GM12878 (cell line): ENCODE results near the gene CCNT2. TPM values are rescaled to one million over a fixed set of nuclear protein-coding genes. Genes with fewer than 3 reads are reported as not detected.

Experiments
- ATAC-seq: fragments of 200-7000 bp; cut with Tn5 transposase; 3 replicates; pipeline ENCODE4 v1.9.1; 2020; ENCODE audit warnings: mild to moderate bottlenecking, moderate library complexity
- BruUV-seq: library from RNA; stranded (reverse); fragments of 400-500 nt; replicated peaks from 2 replicates; lab custom pipeline; 2021; lab: Mats Ljungman, UMichigan
- CTCF ChIA-PET: fragments of 300-600 bp; sonication (Branson Sonifier 250); formaldehyde crosslinking; extraction: SDS; loops from one replicate; lab custom pipeline; 2021; ENCODE audit warnings: inconsistent platforms; lab: Yijun Ruan, JAX
- POLR2A ChIA-PET: fragments of 350-600 bp; formaldehyde crosslinking; extraction: SDS; loops from one replicate; lab custom pipeline; 2021; ENCODE audit warnings: inconsistent platforms; lab: Charles Lee
- RAD21 ChIA-PET: fragments of 300-600 bp; sonication (Branson Sonifier 250); formaldehyde crosslinking; loops from one replicate; lab custom pipeline; 2023; ENCODE audit warnings: antibody characterized with exemption; ENCODE audit not compliant: unreplicated experiment; lab: Charles Lee
- SMC1A ChIA-PET: fragments of 300-600 bp; sonication (Branson Sonifier 250); formaldehyde crosslinking; loops from one replicate; lab custom pipeline; 2023; ENCODE audit not compliant: unreplicated experiment, uncharacterized antibody; lab: Charles Lee
- DNase-seq: peaks from one replicate; pipeline ENCODE4 v3.0.0-alpha.2; 2011; ENCODE audit warnings: low read depth, low spot score
- FAIRE-seq: peaks from 3 replicates; lab custom pipeline; 2011; peaks lifted over from hg19 to GRCh38; lab: Jason Lieb, UNC
- H2AFZ ChIP-seq: 2 replicates; pipeline ENCODE4 v1.6.0; 2011; ENCODE audit warnings: low read depth, low read length, control low read depth; ENCODE audit not compliant: control insufficient read depth
- H3K27ac ChIP-seq: 2 replicates; pipeline ENCODE4 v1.5.1; 2011; ENCODE audit warnings: control low read depth; ENCODE audit not compliant: control insufficient read depth, insufficient read depth
- H3K27me3 ChIP-seq, 2 experiments: replicated peaks in 1 of 2; 2 replicates each; pipeline versions ENCODE4 v1.6.0 to v1.6.1; 2011; ENCODE audit warnings: low read length in 1 of 2; ENCODE audit not compliant: control insufficient read depth in 2 of 2, insufficient read depth in 2 of 2
- H3K36me3 ChIP-seq, 2 experiments: 2 replicates each; pipeline ENCODE4 v1.5.1; 2011; ENCODE audit warnings: low read length in 1 of 2; ENCODE audit not compliant: control insufficient read depth in 2 of 2, insufficient read depth in 2 of 2
- H3K4me1 ChIP-seq: 2 replicates; pipeline ENCODE4 v1.6.1; 2011; ENCODE audit warnings: mild to moderate bottlenecking, low read length, moderate library complexity, mixed read lengths; ENCODE audit not compliant: control insufficient read depth, insufficient read depth
- H3K4me2 ChIP-seq: 2 replicates; pipeline ENCODE4 v1.6.0; 2011; ENCODE audit warnings: control low read depth; ENCODE audit not compliant: control insufficient read depth, insufficient read depth
- H3K4me3 ChIP-seq: fragments of 200-600 bp; sonication (generic); 2 replicates; pipeline ENCODE4 v1.5.1; 2016
- H3K79me2 ChIP-seq: 2 replicates; pipeline ENCODE4 v1.6.0; 2011; ENCODE audit warnings: low read length; ENCODE audit not compliant: control insufficient read depth, insufficient read depth
- H3K9ac ChIP-seq: 2 replicates; pipeline ENCODE4 v1.8.0; 2011; ENCODE audit warnings: low read length, control low read depth, mixed read lengths; ENCODE audit not compliant: control insufficient read depth, insufficient read depth
- H3K9me3 ChIP-seq: replicated peaks from 3 replicates; pipeline ENCODE4 v1.5.1; 2011; ENCODE audit warnings: mild to moderate bottlenecking, low read length; ENCODE audit not compliant: control insufficient read depth, insufficient read depth
- H4K20me1 ChIP-seq: 2 replicates; pipeline ENCODE4 v1.6.0; 2011; ENCODE audit not compliant: control insufficient read depth, insufficient read depth
- IRF3 ChIP-seq: fragments of 450-650 bp; IDR thresholded peaks from 2 replicates; pipeline ENCODE4 v1.6.1; 2014; ENCODE audit warnings: mild to moderate bottlenecking
- RBBP5 ChIP-seq: fragments of 200-600 bp; sonication (generic); conservative IDR thresholded peaks from 2 replicates; pipeline ENCODE4 v1.6.1; 2016
- STAT1 ChIP-seq: fragments of 450-650 bp; conservative IDR thresholded peaks from 2 replicates; pipeline ENCODE4 v1.6.1; 2014; ENCODE audit warnings: antibody characterized with exemption, mild to moderate bottlenecking
- whole genome bisulfite sequencing: methylation state at CpG from one replicate; pipeline ENCODE4 v1.1.6; 2016; ENCODE audit warnings: low lambda C conversion rate; ENCODE audit not compliant: insufficient replicate concordance, insufficient coverage; ENCODE audit errors: missing lambda C conversion rate; 5-methylcytosine and 5-hydroxymethylcytosine counted together
- in situ Hi-C: fragments of 300-500 bp; cut with MboI; formaldehyde crosslinking; loops from 9 replicates; pipeline ENCODE4 v1.14.3; 2018; ENCODE audit warnings: mixed read lengths
- intact Hi-C: fragments of 100-400 bp; cut with micrococcal nuclease; formaldehyde crosslinking; loops from one replicate; pipeline ENCODE4 v1.14.2; 2022; ENCODE audit not compliant: unreplicated experiment
- polyA plus RNA-seq, 11 experiments: library from polyadenylated mRNA; depleted of rRNA in 4 of 11; unstranded in 6 of 11; stranded (reverse) in 5 of 11; fragments of >200 nt; fragmentation: Nextera tagmentation in 4 of 11; fragmentation: Illumina TruSeq in 1 of 11; extraction: Ambion mirVana in 4 of 11; extraction: Trizol in 1 of 11; gene quantifications; 1 replicate in 1 of 11; 2 replicates in 10 of 11; pipeline versions ENCODE4 v1.2.1 to v1.2.3, GENCODE V29; 2011 to 2016; ENCODE audit warnings: inconsistent platforms in 2 of 11, missing spikeins in 2 of 11, low read depth in 1 of 11
- total RNA-seq, 4 experiments: library from RNA; depleted of rRNA in 3 of 4; stranded (reverse); fragments of >200 nt in 3 of 4; fragmentation: Illumina TruSeq in 1 of 4; extraction: Trizol in 1 of 4; gene quantifications; 2 replicates each; pipeline versions ENCODE4 v1.2.1 to v1.2.3, GENCODE V29; 2013 to 2021
- TF ChIP-seq, protein P1 (sequence below): fragments of 450-650 bp; IDR thresholded peaks from 2 replicates; pipeline ENCODE4 v1.6.1; 2016; ENCODE audit warnings: mild to moderate bottlenecking, moderate library complexity, borderline replicate concordance

The CCNT2 gene
- total and polyA plus RNA-seq, 10 of the 15 experiments (the other 5 are each of a cell fraction or from before 2014, with no cell fraction given): 6.0 to 25.6 (median 20.0) TPM

DNA sequence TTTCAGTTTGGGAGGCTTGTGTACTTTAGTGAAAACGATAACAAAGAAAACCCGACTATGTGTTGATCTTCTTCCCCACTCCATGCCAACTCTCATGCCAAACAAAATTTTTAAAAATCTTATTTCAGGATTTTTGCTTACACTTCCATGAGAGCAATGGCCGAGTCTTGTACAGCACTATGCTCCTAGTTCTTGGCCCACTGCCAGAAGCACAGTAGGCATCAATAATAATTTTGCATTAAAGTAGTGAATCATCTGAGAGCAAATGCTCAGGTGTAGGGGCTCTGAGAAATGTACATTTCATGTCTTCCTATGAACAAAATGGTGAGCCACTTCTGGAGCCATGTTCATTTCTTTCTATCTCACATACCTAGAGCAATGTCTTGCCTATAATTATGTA, 66.4 kb downstream of the CCNT2 start:
- in situ Hi-C loops: loop anchor here (25.0 kb wide), 1 partner anchor 1402 kb away; no protein-coding TSS in a partner anchor
- POLR2A ChIA-PET: no interaction called here
- no peak overlapping the region for H3K9ac ChIP-seq
- no peak overlapping the region for H3K27ac ChIP-seq
- no peak overlapping the region for H3K4me2 ChIP-seq
- FAIRE-seq (no peak), DNase-seq (no peak), ATAC-seq (no peak)
- TF ChIP-seq IRF3 (no peak), RBBP5 (no peak), STAT1 (no peak)
- TF ChIP-seq, protein P1, sequence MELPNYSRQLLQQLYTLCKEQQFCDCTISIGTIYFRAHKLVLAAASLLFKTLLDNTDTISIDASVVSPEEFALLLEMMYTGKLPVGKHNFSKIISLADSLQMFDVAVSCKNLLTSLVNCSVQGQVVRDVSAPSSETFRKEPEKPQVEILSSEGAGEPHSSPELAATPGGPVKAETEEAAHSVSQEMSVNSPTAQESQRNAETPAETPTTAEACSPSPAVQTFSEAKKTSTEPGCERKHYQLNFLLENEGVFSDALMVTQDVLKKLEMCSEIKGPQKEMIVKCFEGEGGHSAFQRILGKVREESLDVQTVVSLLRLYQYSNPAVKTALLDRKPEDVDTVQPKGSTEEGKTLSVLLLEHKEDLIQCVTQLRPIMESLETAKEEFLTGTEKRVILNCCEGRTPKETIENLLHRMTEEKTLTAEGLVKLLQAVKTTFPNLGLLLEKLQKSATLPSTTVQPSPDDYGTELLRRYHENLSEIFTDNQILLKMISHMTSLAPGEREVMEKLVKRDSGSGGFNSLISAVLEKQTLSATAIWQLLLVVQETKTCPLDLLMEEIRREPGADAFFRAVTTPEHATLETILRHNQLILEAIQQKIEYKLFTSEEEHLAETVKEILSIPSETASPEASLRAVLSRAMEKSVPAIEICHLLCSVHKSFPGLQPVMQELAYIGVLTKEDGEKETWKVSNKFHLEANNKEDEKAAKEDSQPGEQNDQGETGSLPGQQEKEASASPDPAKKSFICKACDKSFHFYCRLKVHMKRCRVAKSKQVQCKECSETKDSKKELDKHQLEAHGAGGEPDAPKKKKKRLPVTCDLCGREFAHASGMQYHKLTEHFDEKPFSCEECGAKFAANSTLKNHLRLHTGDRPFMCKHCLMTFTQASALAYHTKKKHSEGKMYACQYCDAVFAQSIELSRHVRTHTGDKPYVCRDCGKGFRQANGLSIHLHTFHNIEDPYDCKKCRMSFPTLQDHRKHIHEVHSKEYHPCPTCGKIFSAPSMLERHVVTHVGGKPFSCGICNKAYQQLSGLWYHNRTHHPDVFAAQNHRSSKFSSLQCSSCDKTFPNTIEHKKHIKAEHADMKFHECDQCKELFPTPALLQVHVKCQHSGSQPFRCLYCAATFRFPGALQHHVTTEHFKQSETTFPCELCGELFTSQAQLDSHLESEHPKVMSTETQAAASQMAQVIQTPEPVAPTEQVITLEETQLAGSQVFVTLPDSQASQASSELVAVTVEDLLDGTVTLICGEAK: no peak
- no peaks in the 10 kb centered on the region for H3K27me3 ChIP-seq
- 95% methylated on average over 3 of the region's 3 CpGs for WGBS
- no peaks in the 10 kb centered on the region for H3K79me2 ChIP-seq
- CTCF ChIA-PET: interaction anchor here (1.1 kb wide), 1 partner anchor 724 kb away, joined by 3 read pairs; no protein-coding TSS in a partner anchor
- no TSS peak for BruUV-seq
- no peaks in the 10 kb centered on the region for H3K36me3 ChIP-seq
- H4K20me1 ChIP-seq: no peaks in the 10 kb centered on the region
- H3K9me3 ChIP-seq: no peaks in the 10 kb centered on the region; the same call in 2 of the 3 replicates
- SMC1A ChIA-PET: no interaction called here
- RAD21 ChIA-PET: no interaction called here
- H3K4me3 ChIP-seq: no peak overlapping the region
- no peaks in the 10 kb centered on the region for H3K4me1 ChIP-seq
- intact Hi-C loops: loop anchor here (5.0 kb wide), 1 partner anchor 727 kb away; no protein-coding TSS in a partner anchor
- no peak overlapping the region for H2AFZ ChIP-seq
